Gastroesophageal sphincter (tissue), 4 donors: Measurements from ENCODE around the gene FREM1. TPM values are rescaled to one million over a fixed set of nuclear protein-coding genes. Genes with fewer than 3 reads are reported as not detected.

ENCODE experiments used
- ATAC-seq: fragments of 150-250 bp; one replicate; pipeline ENCODE4 v1.9.1; 2016; ENCODE audit warnings: mild to moderate bottlenecking, moderate library complexity
- H3K27ac ChIP-seq, 4 donors: fragments of 200-600 bp; sonication (generic) in 3 of 4; 1 replicate in 3 of 4; 2 replicates in 1 of 4; pipeline ENCODE4 v1.5.1; 2016 to 2019
- H3K27me3 ChIP-seq: fragments of 200-600 bp; sonication (generic); one replicate; pipeline ENCODE4 v1.5.1; 2019
- H3K36me3 ChIP-seq, 2 donors: fragments of 200-600 bp; sonication (generic); one replicate each; pipeline ENCODE4 v1.5.1; 2019; ENCODE audit warnings: control low read depth in 1 of 2
- H3K4me1 ChIP-seq, 3 donors: fragments of 200-600 bp; sonication (generic); 1 replicate in 2 of 3; 2 replicates in 1 of 3; pipeline ENCODE4 v1.5.1; 2016 to 2019; ENCODE audit warnings: control low read depth in 2 of 3
- H3K4me3 ChIP-seq, 2 donors: fragments of 200-600 bp; sonication (generic); one replicate each; pipeline ENCODE4 v1.5.1; 2019; ENCODE audit warnings: mild to moderate bottlenecking in 1 of 2, moderate library complexity in 1 of 2
- H3K9me3 ChIP-seq, 3 donors: fragments of 200-600 bp; sonication (generic); one replicate each; pipeline ENCODE4 v1.5.1; 2017 to 2019; ENCODE audit warnings: control low read depth in 2 of 3
- EP300 ChIP-seq: sonication (generic); formaldehyde crosslinking; IDR thresholded peaks from one replicate; pipeline ENCODE4 v1.6.1; 2017; ENCODE audit warnings: antibody characterized with exemption, mild to moderate bottlenecking
- POLR2A ChIP-seq, 2 donors: fragments of 450-650 bp; IDR thresholded peaks; one replicate each; pipeline ENCODE4 v1.6.1; 2017; ENCODE audit warnings: antibody characterized with exemption in 2 of 2, mild to moderate bottlenecking in 2 of 2, moderate library complexity in 1 of 2
- POLR2AphosphoS5 ChIP-seq: sonication (generic); formaldehyde crosslinking; IDR thresholded peaks from one replicate; pipeline ENCODE4 v1.6.1; 2017; ENCODE audit warnings: antibody characterized with exemption
- WGBS, 2 donors: methylation state at CpG; one replicate each; pipeline ENCODE4 v1.1.5; 2018; ENCODE audit warnings: low coverage in 1 of 2; 5-methylcytosine and 5-hydroxymethylcytosine counted together
- total RNA-seq, 4 donors: library from RNA; depleted of rRNA; stranded (reverse); fragments of >200 nt; gene quantifications; one replicate each; pipeline ENCODE4 v1.1.0, GENCODE V29; 2016
- TF ChIP-seq, protein P1 (sequence below), 4 experiments: fragments of 200-600 bp in 2 of 4; fragments of 450-650 bp in 2 of 4; sonication (generic) in 1 of 4; IDR thresholded peaks; one replicate each; pipeline ENCODE4 v1.5.1; 2017 to 2019; ENCODE audit warnings: antibody characterized with exemption in 4 of 4, mild to moderate bottlenecking in 2 of 4, moderate library complexity in 2 of 4

Gene FREM1
- total RNA-seq, 4 donors from 2014 or later: 0.59 to 4.8 (median 2.7) TPM

DNA sequence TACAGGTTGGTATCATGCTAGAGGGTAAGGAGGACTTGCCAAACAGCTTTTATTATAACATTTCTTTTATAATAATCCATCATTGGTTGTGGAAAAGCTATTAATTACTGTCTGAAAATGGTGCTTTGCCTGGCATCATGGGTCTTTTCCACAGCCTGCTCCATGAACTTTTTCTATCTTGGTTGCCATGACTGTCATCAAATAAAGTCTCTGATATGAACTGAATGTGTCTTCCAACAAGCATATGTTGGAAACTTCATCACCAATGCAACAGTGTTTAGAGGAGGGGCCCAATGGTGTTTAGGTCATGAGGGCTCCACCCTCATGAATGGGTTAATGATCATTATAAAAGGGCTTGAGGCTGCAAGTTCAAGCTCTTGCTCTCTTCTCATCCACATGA, 81.0 kb downstream of the FREM1 start:
- Histone ChIP-seq H3K9me3 (no peaks in the 10 kb centered on the region), H3K36me3 (no peaks in the 10 kb centered on the region), H3K4me1 (no peaks in the 10 kb centered on the region), H3K27me3 (no peaks in the 10 kb centered on the region), H3K27ac (no peak overlapping the region), H3K4me3 (no peak overlapping the region)
- TF ChIP-seq EP300 (no peak), POLR2A (IDR thresholded peaks at IDR 0.05) (no peak), POLR2AphosphoS5 (no peak)
- TF ChIP-seq, protein P1, sequence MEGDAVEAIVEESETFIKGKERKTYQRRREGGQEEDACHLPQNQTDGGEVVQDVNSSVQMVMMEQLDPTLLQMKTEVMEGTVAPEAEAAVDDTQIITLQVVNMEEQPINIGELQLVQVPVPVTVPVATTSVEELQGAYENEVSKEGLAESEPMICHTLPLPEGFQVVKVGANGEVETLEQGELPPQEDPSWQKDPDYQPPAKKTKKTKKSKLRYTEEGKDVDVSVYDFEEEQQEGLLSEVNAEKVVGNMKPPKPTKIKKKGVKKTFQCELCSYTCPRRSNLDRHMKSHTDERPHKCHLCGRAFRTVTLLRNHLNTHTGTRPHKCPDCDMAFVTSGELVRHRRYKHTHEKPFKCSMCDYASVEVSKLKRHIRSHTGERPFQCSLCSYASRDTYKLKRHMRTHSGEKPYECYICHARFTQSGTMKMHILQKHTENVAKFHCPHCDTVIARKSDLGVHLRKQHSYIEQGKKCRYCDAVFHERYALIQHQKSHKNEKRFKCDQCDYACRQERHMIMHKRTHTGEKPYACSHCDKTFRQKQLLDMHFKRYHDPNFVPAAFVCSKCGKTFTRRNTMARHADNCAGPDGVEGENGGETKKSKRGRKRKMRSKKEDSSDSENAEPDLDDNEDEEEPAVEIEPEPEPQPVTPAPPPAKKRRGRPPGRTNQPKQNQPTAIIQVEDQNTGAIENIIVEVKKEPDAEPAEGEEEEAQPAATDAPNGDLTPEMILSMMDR (IDR thresholded peaks at IDR 0.05): no peak
- no peak for ATAC-seq

DNA sequence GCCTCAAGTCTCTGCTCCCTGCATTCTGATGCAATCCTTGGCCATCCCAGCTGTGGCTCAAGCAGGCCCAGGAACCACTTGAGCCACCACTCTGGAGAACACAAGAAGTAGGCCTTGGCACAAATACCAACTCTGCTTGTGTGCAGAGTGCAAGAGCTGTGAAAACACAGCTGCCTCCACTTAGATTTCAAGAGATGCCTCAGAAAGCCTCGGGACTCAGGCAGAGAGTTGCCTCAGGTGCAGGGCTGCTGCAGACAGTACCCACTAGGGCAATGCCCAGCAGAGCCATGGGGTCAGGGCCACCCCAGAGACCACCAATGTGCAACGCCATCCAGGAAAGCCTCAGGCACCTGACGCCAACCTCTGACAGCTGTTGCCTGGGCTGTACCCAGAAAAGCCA, 82.4 kb downstream of the FREM1 start:
- WGBS, 2 donors: no CpG with 5 or more reads among the region's 3 CpGs
- no peak for ATAC-seq

DNA sequence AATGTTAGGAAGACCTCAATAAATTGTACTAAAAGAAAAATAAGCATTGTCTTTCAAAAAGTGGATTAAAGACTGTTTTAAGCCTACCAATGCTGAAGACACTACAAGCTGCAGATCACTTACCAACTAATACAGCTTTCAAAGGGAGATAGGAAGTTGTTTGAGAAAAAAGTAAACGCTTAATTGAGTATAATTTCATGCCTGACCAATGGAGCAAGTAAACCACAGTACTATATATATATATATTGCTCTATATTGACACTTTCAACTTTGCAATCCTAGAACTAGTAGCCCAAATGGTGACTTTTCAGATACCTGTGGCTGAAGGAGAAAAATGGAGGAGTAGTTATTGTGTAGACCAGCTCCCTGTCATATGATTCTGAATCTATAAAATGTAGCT, 85.7 kb downstream of the FREM1 start:
- Histone ChIP-seq H3K9me3 (no peaks in the 10 kb centered on the region), H3K27me3 (no peaks in the 10 kb centered on the region), H3K4me1 (no peaks in the 10 kb centered on the region), H3K4me3 (no peak overlapping the region), H3K27ac (no peak overlapping the region), H3K36me3 (no peaks in the 10 kb centered on the region)
- WGBS, 2 donors: 77 to 83% methylated on average over 1 of the region's 1 CpG
- TF ChIP-seq, protein P1 (IDR thresholded peaks at IDR 0.05): no peak
- TF ChIP-seq POLR2A (IDR thresholded peaks at IDR 0.05) (no peak), POLR2AphosphoS5 (no peak), EP300 (no peak)
- ATAC-seq: no peak

More for the DNA sequence above, 82.4 kb downstream of the FREM1 start:
- TF ChIP-seq POLR2AphosphoS5 (no peak), EP300 (no peak), POLR2A (IDR thresholded peaks at IDR 0.05) (no peak)
- TF ChIP-seq, protein P1 (IDR thresholded peaks at IDR 0.05): no peak
- Histone ChIP-seq H3K36me3 (no peaks in the 10 kb centered on the region), H3K9me3 (no peaks in the 10 kb centered on the region), H3K27me3 (no peaks in the 10 kb centered on the region), H3K4me3 (no peak overlapping the region), H3K27ac (no peak overlapping the region), H3K4me1 (no peaks in the 10 kb centered on the region)

DNA sequence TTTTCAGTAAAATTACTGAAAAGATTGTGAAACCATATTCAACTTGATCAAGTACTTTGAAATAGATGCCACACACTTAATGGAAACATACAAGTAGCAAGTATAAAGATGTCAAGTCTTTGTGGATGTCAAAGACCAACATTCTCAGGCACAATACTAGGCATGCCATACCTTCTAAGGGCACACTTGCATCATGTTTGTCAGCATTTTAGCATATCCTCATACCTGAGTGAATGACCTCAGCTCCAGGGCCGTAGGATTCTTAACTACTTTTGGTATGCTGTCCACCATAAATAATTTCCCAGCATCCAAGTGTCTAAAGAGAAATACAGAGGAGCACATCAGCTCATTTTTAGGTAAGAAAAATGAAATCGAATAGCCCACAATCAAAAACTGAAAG, 86.4 kb downstream of the FREM1 start:
- ATAC-seq: no peak
- H3K27ac ChIP-seq: no peak overlapping the region
- no peaks in the 10 kb centered on the region for H3K36me3 ChIP-seq
- no peaks in the 10 kb centered on the region for H3K27me3 ChIP-seq
- no peaks in the 10 kb centered on the region for H3K9me3 ChIP-seq
- H3K4me3 ChIP-seq: no peak overlapping the region
- H3K4me1 ChIP-seq: no peaks in the 10 kb centered on the region
- WGBS, 2 donors: 60 to 87% methylated on average over 2 of the region's 2 CpGs
- TF ChIP-seq, protein P1 (IDR thresholded peaks at IDR 0.05): no peak
- no peak for TF ChIP-seq POLR2AphosphoS5
- no peak for TF ChIP-seq EP300
- no peak for TF ChIP-seq POLR2A (IDR thresholded peaks at IDR 0.05)

DNA sequence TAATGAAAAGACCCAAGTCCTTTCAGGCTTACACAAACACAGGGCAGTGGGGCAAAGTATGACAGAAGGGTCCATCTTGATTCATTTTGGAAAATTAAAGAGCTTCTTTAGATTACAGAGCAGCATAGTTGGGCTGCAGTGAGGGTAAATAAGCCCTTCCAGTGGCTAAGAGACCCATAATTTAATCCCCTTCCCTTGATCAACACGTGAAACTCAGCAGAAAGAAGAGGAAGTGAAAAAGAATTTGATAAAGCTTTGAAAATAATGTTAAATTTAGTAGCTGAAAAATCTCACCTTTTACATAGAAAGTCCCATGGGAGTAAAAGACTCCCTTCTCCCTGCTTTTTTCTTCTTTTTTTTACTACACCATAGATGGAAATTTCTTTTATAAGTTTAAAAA, 87.6 kb downstream of the FREM1 start:
- H3K4me3 ChIP-seq: no peak overlapping the region
- no peaks in the 10 kb centered on the region for H3K4me1 ChIP-seq
- no peaks in the 10 kb centered on the region for H3K36me3 ChIP-seq
- no peak for ATAC-seq
- H3K27me3 ChIP-seq: no peaks in the 10 kb centered on the region
- TF ChIP-seq, protein P1 (IDR thresholded peaks at IDR 0.05): no peak
- no peak for TF ChIP-seq EP300
- TF ChIP-seq POLR2AphosphoS5: no peak
- TF ChIP-seq POLR2A (IDR thresholded peaks at IDR 0.05): no peak
- no peaks in the 10 kb centered on the region for H3K9me3 ChIP-seq
- no peak overlapping the region for H3K27ac ChIP-seq
- 50 to 71% methylated on average over 1 of the region's 1 CpG for WGBS, 2 donors
